K562 (cell line): Measurements from ENCODE around the gene IPO7. TPM values are rescaled to one million over a fixed set of nuclear protein-coding genes. Genes with fewer than 3 reads are reported as not detected.

Source experiments
- C11orf30 ChIP-seq: fragments of 450-650 bp; IDR thresholded peaks from 2 replicates; pipeline ENCODE4 v1.6.1; 2016; ENCODE audit warnings: low read depth, mild to moderate bottlenecking
- CBX1 ChIP-seq: sonication (generic); IDR thresholded peaks from 2 replicates; pipeline ENCODE4 v1.6.1; 2016; ENCODE audit warnings: antibody characterized with exemption, low read depth, mild to moderate bottlenecking
- CGGBP1 ChIP-seq: fragments of 250-450 bp; sonication (Bioruptor Pico); IDR thresholded peaks from 2 replicates; pipeline ENCODE4 v1.9.0; 2021; ENCODE audit warnings: mild to moderate bottlenecking
- CTCFL ChIP-seq: IDR thresholded peaks from 2 replicates; pipeline ENCODE4 v1.6.1; 2011; ENCODE audit warnings: borderline replicate concordance, low read depth, mild to moderate bottlenecking, moderate library complexity, low read length; ENCODE audit not compliant: insufficient read depth, poor library complexity, severe bottlenecking
- CXXC5 ChIP-seq: fragments of 250-450 bp; sonication (Bioruptor Pico); IDR thresholded peaks from 2 replicates; pipeline ENCODE4 v1.8.0; 2022; ENCODE audit warnings: inconsistent platforms, mild to moderate bottlenecking, moderate library complexity
- DDX20 ChIP-seq: fragments of 450-650 bp; IDR thresholded peaks from 2 replicates; pipeline ENCODE4 v1.6.1; 2016; ENCODE audit warnings: missing genetic modification characterization, low read depth, mild to moderate bottlenecking, missing compliant biosample characterization, moderate library complexity
- EHMT2 ChIP-seq: fragments of 450-650 bp; IDR thresholded peaks from 2 replicates; pipeline ENCODE4 v1.6.1; 2018; ENCODE audit warnings: antibody characterized with exemption
- ETV5 ChIP-seq: sonication (generic); formaldehyde crosslinking; IDR thresholded peaks from 2 replicates; pipeline ENCODE4 v1.4.0; 2020; ENCODE audit warnings: low read depth, mild to moderate bottlenecking, missing genetic modification reagents
- FOXM1 ChIP-seq, 2 experiments: fragments of 450-650 bp in 1 of 2; sonication (generic) in 1 of 2; formaldehyde crosslinking in 1 of 2; IDR thresholded peaks; 2 replicates each; pipeline versions ENCODE4 v1.6.1 to v1.9.0; 2017 to 2022; ENCODE audit warnings: low read depth in 2 of 2, mild to moderate bottlenecking in 2 of 2, missing genetic modification reagents in 1 of 2, moderate library complexity in 1 of 2
- HMGN3 ChIP-seq: IDR thresholded peaks from 2 replicates; pipeline ENCODE4 v1.6.1; 2011; ENCODE audit warnings: borderline replicate concordance, low read depth, mild to moderate bottlenecking, mixed read lengths, low read length; ENCODE audit not compliant: insufficient read length; ENCODE audit errors: extremely low read depth
- HSF4 ChIP-seq: fragments of 250-450 bp; sonication (Bioruptor Pico); IDR thresholded peaks from 2 replicates; pipeline ENCODE4 v2.1.2; 2022; ENCODE audit warnings: mild to moderate bottlenecking, moderate library complexity, borderline replicate concordance
- KAT8 ChIP-seq: fragments of 450-650 bp; IDR thresholded peaks from 2 replicates; pipeline ENCODE4 v1.6.1; 2016; ENCODE audit warnings: low read depth, mild to moderate bottlenecking
- MTA2 ChIP-seq: fragments of 450-650 bp; IDR thresholded peaks from 2 replicates; pipeline ENCODE4 v1.6.1; 2016; ENCODE audit warnings: low read depth
- RHOXF2B ChIP-seq: fragments of 250-450 bp; sonication (Bioruptor Pico); conservative IDR thresholded peaks from 2 replicates; pipeline ENCODE4 v1.5.1; 2021
- SOX6 ChIP-seq: fragments of 450-650 bp; IDR thresholded peaks from 2 replicates; pipeline ENCODE4 v1.6.1; 2014; ENCODE audit warnings: mild to moderate bottlenecking
- TCF3 ChIP-seq: sonication (generic); formaldehyde crosslinking; IDR thresholded peaks from 2 replicates; pipeline ENCODE4 v1.4.0; 2020; ENCODE audit warnings: mild to moderate bottlenecking, missing genetic modification reagents
- THRA ChIP-seq: fragments of 450-650 bp; IDR thresholded peaks from 2 replicates; pipeline ENCODE4 v1.6.1; 2017; ENCODE audit warnings: mild to moderate bottlenecking, moderate library complexity
- TRIM25 ChIP-seq: fragments of 450-650 bp; IDR thresholded peaks from 2 replicates; pipeline ENCODE4 v1.7.0; 2016; ENCODE audit warnings: borderline replicate concordance
- ZNF124 ChIP-seq: sonication (generic); formaldehyde crosslinking; IDR thresholded peaks from 2 replicates; pipeline ENCODE4 v1.8.1; 2022; ENCODE audit warnings: missing genetic modification reagents
- ZNF134 ChIP-seq: fragments of 250-450 bp; sonication (Bioruptor Pico); conservative IDR thresholded peaks from 2 replicates; pipeline ENCODE4 v1.4.0; 2020
- ZNF280A ChIP-seq: fragments of 450-650 bp; IDR thresholded peaks from 2 replicates; pipeline ENCODE4 v1.6.1; 2018; ENCODE audit warnings: mild to moderate bottlenecking, low read depth; ENCODE audit not compliant: partially characterized antibody
- ZSCAN29 ChIP-seq: fragments of 450-650 bp; IDR thresholded peaks from 2 replicates; pipeline ENCODE4 v1.6.1; 2017
- polyA plus RNA-seq, 8 experiments: library from polyadenylated mRNA; depleted of rRNA in 4 of 8; stranded (reverse) in 5 of 8; unstranded in 3 of 8; fragments of >200 nt; fragmentation: Nextera tagmentation in 2 of 8; fragmentation: Illumina TruSeq in 1 of 8; extraction: Ambion mirVana in 2 of 8; extraction: Trizol in 1 of 8; gene quantifications; 2 replicates each; pipeline versions ENCODE4 v1.2.1 to v1.2.3, GENCODE V29; 2011 to 2014; ENCODE audit warnings: inconsistent platforms in 1 of 8, missing spikeins in 1 of 8
- total RNA-seq, 7 experiments: library from RNA; depleted of rRNA in 6 of 7; stranded (reverse); fragments of >200 nt in 6 of 7; fragmentation: Illumina TruSeq in 2 of 7; extraction: Trizol in 2 of 7; gene quantifications; 2 replicates each; pipeline versions ENCODE4 v1.2.1 to v1.2.3, GENCODE V29; 2011 to 2021; ENCODE audit warnings: low replicate concordance in 1 of 7

IPO7 gene
- total and polyA plus RNA-seq, 9 of the 15 experiments (the other 6 are each of a cell fraction or from before 2014, with no cell fraction given) = 23.6 to 138 (median 110) TPM

- TF ChIP-seq CXXC5 (CRISPR knock-in tag) (no peak), SOX6 (peak; percentile 74), ZSCAN29 (no peak), ZNF134 (CRISPR knock-in tag) (no peak), TCF3 (CRISPR knock-in tag) (no peak; the same call in 1 of the 2 replicates), DDX20 (tag) (no peak), TRIM25 (no peak), CTCFL (no peak), HSF4 (CRISPR knock-in tag) (no peak), FOXM1 (IDR thresholded peaks at IDR 0.05; ENCODE audit: low read depth) (no peak), FOXM1 (CRISPR knock-in tag; IDR thresholded peaks at IDR 0.05; ENCODE audit: low read depth) (no peak), KAT8 (no peak), RHOXF2B (CRISPR knock-in tag) (no peak), THRA (no peak), CGGBP1 (CRISPR knock-in tag) (no peak), ETV5 (CRISPR knock-in tag) (no peak), ZNF124 (CRISPR knock-in tag) (no peak), HMGN3 (no peak), C11orf30 (peak; percentile 43), ZNF280A (no peak), MTA2 (peak; percentile 29), EHMT2 (peak; percentile 80; the same call in 1 of the 2 replicates), CBX1 (no peak)
These were observed 37.4 kb upstream of the IPO7 start (continued) for GRCh38 chr11:9347100-9347499.
